ENCODE data around the gene PDX1.

PDX1 gene

GRCh38 chr13:27971776-27972477 is 52.1 kb downstream of the PDX1 start:
- DNase-seq, result no peak

DNA sequence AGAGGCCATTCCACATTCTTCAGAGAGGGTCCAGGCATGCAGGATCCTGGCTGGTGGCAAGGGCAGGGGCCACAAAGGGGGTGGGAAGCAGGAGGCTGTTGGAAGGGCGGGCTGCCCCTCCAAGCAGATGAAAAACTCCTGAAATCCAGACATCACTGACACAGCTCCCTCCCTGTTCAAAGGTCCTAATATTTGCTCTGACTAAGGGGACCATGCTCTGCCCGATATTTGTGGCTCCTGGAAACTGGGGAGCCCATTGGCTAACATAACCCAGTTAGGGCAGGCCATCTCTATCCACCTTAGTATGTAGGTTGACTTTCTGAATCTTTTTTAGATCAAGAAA is 52.6 kb downstream of the PDX1 start:
- DNase-seq, result no peak

DNA sequence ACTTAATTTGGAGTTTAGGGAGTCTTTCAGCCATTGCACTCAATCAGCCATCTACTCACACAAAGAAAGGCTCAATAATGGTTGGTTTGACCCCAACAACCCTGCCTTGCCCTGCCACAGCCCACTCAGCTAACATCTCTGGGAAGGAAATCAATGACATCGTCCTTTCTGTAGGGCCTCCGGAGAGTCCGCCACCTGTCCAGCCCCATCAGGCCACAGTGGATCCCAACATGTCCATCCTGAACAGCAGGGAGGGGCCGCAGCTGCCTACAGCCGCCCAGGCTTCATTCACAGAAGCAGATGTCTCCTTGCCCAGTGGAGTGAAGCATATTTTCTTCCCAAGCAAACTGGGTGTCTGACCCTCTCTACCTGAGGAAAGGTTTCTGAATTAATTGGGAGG is 53.5 kb downstream of the PDX1 start:
- DNase-seq, result no peak

GRCh38 chr13:27973961-27974662 is 54.3 kb downstream of the PDX1 start:
- no peak for DNase-seq
